HepG2 (cell line): ENCODE measurements around the gene MYCBPAP. TPM values are rescaled to one million over a fixed set of nuclear protein-coding genes. Genes with fewer than 3 reads are reported as not detected.

Experiments
- CAMTA2 ChIP-seq: sonication (generic); formaldehyde crosslinking; IDR thresholded peaks from 2 replicates; pipeline ENCODE4 v1.4.0; 2020; ENCODE audit warnings: mild to moderate bottlenecking, missing genetic modification reagents, borderline replicate concordance
- CHCHD3 ChIP-seq: sonication (generic); formaldehyde crosslinking; IDR thresholded peaks from 2 replicates; pipeline ENCODE4 v1.8.0; 2022; ENCODE audit warnings: mild to moderate bottlenecking, missing genetic modification reagents, moderate library complexity
- EEA1 ChIP-seq: sonication (generic); formaldehyde crosslinking; IDR thresholded peaks from 2 replicates; pipeline ENCODE4 v1.5.1; 2020; ENCODE audit warnings: mild to moderate bottlenecking, missing genetic modification reagents, borderline replicate concordance
- GATAD1 ChIP-seq: IDR thresholded peaks from 2 replicates; pipeline ENCODE4 v1.6.1; 2016; ENCODE audit warnings: missing genetic modification reagents, missing compliant biosample characterization
- KAT2B ChIP-seq: fragments of 150-350 bp; IDR thresholded peaks from 2 replicates; pipeline ENCODE4 v1.6.1; 2014; ENCODE audit warnings: low read depth, low read length, borderline replicate concordance
- KDM6A ChIP-seq: IDR thresholded peaks from 2 replicates; pipeline ENCODE4 v1.6.1; 2016; ENCODE audit warnings: low read depth
- KLF12 ChIP-seq: sonication (generic); formaldehyde crosslinking; IDR thresholded peaks from 2 replicates; pipeline ENCODE4 v1.4.0; 2020; ENCODE audit warnings: missing genetic modification reagents, borderline replicate concordance
- RCOR2 ChIP-seq: IDR thresholded peaks from 2 replicates; pipeline ENCODE4 v1.6.1; 2016; ENCODE audit warnings: missing biosample characterization, missing genetic modification reagents
- RFXANK ChIP-seq: IDR thresholded peaks from 2 replicates; pipeline ENCODE4 v1.6.1; 2016
- SRF ChIP-seq: IDR thresholded peaks from 2 replicates; pipeline ENCODE4 v1.6.1; 2011; ENCODE audit warnings: mild to moderate bottlenecking, low read depth, low read length, moderate library complexity
- TOE1 ChIP-seq: sonication (generic); formaldehyde crosslinking; IDR thresholded peaks from 2 replicates; pipeline ENCODE4 v1.4.0; 2020; ENCODE audit warnings: mild to moderate bottlenecking, missing genetic modification reagents
- ZNF75D ChIP-seq: sonication (generic); formaldehyde crosslinking; IDR thresholded peaks from 2 replicates; pipeline ENCODE4 v1.8.1; 2023; ENCODE audit warnings: missing genetic modification reagents, mild to moderate bottlenecking, borderline replicate concordance
- ZNF816 ChIP-seq: sonication (generic); formaldehyde crosslinking; IDR thresholded peaks from 2 replicates; pipeline ENCODE4 v1.8.0; 2022; ENCODE audit warnings: missing genetic modification reagents, mild to moderate bottlenecking, borderline replicate concordance
- ZNF839 ChIP-seq: sonication (generic); formaldehyde crosslinking; IDR thresholded peaks from 2 replicates; pipeline ENCODE4 v1.4.0; 2020; ENCODE audit warnings: missing genetic modification reagents, mild to moderate bottlenecking, borderline replicate concordance
- polyA plus RNA-seq, 8 experiments: library from polyadenylated mRNA; depleted of rRNA in 3 of 8; stranded (reverse) in 7 of 8; unstranded in 1 of 8; fragments of >200 nt; fragmentation: Illumina TruSeq in 4 of 8; extraction: Trizol in 4 of 8; gene quantifications; 2 replicates each; pipeline versions ENCODE4 v1.2.1 to v1.2.3, GENCODE V29; 2011 to 2016; ENCODE audit warnings: low read depth in 4 of 8, missing spikeins in 1 of 8, mixed read lengths in 1 of 8; ENCODE audit not compliant: insufficient read depth in 1 of 8
- total RNA-seq, 5 experiments: library from RNA; depleted of rRNA; stranded (reverse); fragments of >200 nt; fragmentation: Illumina TruSeq; extraction: Trizol; gene quantifications; 2 replicates each; pipeline ENCODE4 v1.2.3, GENCODE V29; 2016; ENCODE audit warnings: low read depth in 1 of 5
- TF ChIP-seq, protein P1 (sequence below): sonication (generic); formaldehyde crosslinking; IDR thresholded peaks from 2 replicates; pipeline ENCODE4 v1.4.0; 2020; ENCODE audit warnings: missing genetic modification reagents
- TF ChIP-seq, protein P2 (sequence below): sonication (generic); formaldehyde crosslinking; IDR thresholded peaks from 2 replicates; pipeline ENCODE4 v1.5.0; 2020; ENCODE audit warnings: mild to moderate bottlenecking, low read depth, missing genetic modification reagents, borderline replicate concordance
- TF ChIP-seq, protein P3 (sequence below): sonication (generic); formaldehyde crosslinking; IDR thresholded peaks from 2 replicates; pipeline ENCODE4 v1.4.0; 2020; ENCODE audit warnings: missing genetic modification reagents, borderline replicate concordance
- TF ChIP-seq, protein P4 (sequence below): sonication (generic); formaldehyde crosslinking; conservative IDR thresholded peaks from 2 replicates; pipeline ENCODE4 v1.8.0; 2022; ENCODE audit warnings: mild to moderate bottlenecking, moderate library complexity, missing genetic modification reagents
- TF ChIP-seq, protein P5 (sequence below): sonication (generic); formaldehyde crosslinking; IDR thresholded peaks from 2 replicates; pipeline ENCODE4 v1.5.0; 2020; ENCODE audit warnings: mild to moderate bottlenecking, missing genetic modification reagents

The MYCBPAP gene
- total and polyA plus RNA-seq, 2 of the 13 experiments (the other 11 are each of a cell fraction or from before 2014, with no cell fraction given): 0.22 to 0.24 TPM

DNA sequence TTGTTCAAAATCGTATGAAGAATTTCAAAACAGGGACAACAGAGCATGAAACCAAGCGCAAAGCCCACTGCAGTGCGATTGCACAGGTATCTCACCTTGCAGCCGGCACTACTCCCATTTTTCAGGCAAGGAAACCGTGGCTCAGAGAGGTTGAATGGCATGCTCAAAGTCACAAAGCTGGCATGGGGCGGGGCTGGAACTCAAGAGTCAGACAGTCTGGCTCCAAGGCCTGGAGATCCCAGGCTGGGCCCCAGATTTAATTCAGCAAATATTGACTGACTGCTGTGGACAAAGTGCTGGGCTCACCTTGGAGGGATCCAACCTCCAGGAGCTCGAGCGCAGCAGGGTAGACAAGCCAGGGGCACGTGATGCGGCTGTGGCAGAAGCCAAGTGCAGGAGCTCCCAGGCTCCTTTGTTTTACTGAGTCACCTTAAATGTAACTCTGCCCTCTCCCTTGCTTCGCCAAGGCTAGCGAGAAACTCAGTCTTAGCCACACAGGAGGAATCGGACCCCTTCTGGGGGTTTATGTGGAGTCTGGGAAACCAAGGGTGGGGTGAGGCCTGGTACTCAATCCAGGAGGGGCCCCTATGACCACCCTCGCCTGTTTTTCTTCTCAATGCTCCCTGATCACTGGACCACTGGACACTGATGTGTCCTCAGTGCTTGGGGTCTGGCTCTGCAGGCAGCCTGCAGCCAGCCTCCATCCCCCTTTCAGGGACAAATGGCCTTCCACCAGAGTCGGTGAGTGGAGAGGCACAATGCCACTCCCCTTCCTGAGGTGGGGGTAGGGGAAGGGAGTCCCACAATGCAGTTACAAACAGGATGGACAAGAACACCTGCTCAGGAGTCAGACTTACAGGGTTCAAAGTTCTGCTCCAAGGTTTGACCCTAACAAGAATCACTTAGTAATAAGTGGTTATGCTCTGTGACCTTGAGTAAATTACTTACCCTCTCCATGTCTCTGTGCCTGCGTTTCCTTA lies 34.8 kb downstream of the MYCBPAP start (continued):
- TF ChIP-seq, protein P1, sequence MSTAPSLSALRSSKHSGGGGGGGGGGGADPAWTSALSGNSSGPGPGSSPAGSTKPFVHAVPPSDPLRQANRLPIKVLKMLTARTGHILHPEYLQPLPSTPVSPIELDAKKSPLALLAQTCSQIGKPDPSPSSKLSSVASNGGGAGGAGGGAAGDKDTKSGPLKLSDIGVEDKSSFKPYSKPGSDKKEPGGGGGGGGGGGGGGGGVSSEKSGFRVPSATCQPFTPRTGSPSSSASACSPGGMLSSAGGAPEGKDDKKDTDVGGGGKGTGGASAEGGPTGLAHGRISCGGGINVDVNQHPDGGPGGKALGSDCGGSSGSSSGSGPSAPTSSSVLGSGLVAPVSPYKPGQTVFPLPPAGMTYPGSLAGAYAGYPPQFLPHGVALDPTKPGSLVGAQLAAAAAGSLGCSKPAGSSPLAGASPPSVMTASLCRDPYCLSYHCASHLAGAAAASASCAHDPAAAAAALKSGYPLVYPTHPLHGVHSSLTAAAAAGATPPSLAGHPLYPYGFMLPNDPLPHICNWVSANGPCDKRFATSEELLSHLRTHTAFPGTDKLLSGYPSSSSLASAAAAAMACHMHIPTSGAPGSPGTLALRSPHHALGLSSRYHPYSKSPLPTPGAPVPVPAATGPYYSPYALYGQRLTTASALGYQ: peak; percentile 92
- peak; percentile 65 for TF ChIP-seq GATAD1 (CRISPR knock-in tag)
- TF ChIP-seq SRF: no peak
- no peak for TF ChIP-seq ZNF839
- TF ChIP-seq, protein P2, sequence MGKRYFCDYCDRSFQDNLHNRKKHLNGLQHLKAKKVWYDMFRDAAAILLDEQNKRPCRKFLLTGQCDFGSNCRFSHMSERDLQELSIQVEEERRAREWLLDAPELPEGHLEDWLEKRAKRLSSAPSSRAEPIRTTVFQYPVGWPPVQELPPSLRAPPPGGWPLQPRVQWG (CRISPR knock-in tag): no peak
- TF ChIP-seq, protein P3, sequence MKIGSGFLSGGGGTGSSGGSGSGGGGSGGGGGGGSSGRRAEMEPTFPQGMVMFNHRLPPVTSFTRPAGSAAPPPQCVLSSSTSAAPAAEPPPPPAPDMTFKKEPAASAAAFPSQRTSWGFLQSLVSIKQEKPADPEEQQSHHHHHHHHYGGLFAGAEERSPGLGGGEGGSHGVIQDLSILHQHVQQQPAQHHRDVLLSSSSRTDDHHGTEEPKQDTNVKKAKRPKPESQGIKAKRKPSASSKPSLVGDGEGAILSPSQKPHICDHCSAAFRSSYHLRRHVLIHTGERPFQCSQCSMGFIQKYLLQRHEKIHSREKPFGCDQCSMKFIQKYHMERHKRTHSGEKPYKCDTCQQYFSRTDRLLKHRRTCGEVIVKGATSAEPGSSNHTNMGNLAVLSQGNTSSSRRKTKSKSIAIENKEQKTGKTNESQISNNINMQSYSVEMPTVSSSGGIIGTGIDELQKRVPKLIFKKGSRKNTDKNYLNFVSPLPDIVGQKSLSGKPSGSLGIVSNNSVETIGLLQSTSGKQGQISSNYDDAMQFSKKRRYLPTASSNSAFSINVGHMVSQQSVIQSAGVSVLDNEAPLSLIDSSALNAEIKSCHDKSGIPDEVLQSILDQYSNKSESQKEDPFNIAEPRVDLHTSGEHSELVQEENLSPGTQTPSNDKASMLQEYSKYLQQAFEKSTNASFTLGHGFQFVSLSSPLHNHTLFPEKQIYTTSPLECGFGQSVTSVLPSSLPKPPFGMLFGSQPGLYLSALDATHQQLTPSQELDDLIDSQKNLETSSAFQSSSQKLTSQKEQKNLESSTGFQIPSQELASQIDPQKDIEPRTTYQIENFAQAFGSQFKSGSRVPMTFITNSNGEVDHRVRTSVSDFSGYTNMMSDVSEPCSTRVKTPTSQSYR (CRISPR knock-in tag): peak; percentile 46; the same call in 1 of the 2 replicates
- TF ChIP-seq KLF12: peak; percentile 65; the same call in 1 of the 2 replicates
- TF ChIP-seq KAT2B: no peak
- no peak for TF ChIP-seq TOE1 (CRISPR knock-in tag)
- peak; percentile 96 for TF ChIP-seq KDM6A (CRISPR knock-in tag)
- no peak for TF ChIP-seq ZNF816 (CRISPR knock-in tag)
- no peak for TF ChIP-seq CAMTA2 (CRISPR knock-in tag)
- TF ChIP-seq, protein P4, sequence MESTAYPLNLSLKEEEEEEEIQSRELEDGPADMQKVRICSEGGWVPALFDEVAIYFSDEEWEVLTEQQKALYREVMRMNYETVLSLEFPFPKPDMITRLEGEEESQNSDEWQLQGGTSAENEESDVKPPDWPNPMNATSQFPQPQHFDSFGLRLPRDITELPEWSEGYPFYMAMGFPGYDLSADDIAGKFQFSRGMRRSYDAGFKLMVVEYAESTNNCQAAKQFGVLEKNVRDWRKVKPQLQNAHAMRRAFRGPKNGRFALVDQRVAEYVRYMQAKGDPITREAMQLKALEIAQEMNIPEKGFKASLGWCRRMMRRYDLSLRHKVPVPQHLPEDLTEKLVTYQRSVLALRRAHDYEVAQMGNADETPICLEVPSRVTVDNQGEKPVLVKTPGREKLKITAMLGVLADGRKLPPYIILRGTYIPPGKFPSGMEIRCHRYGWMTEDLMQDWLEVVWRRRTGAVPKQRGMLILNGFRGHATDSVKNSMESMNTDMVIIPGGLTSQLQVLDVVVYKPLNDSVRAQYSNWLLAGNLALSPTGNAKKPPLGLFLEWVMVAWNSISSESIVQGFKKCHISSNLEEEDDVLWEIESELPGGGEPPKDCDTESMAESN (CRISPR knock-in tag): no peak
- no peak for TF ChIP-seq CHCHD3
- TF ChIP-seq EEA1 (CRISPR knock-in tag): peak; percentile 65; the same call in 1 of the 2 replicates
- TF ChIP-seq RFXANK (CRISPR knock-in tag): no peak
- TF ChIP-seq, protein P5, sequence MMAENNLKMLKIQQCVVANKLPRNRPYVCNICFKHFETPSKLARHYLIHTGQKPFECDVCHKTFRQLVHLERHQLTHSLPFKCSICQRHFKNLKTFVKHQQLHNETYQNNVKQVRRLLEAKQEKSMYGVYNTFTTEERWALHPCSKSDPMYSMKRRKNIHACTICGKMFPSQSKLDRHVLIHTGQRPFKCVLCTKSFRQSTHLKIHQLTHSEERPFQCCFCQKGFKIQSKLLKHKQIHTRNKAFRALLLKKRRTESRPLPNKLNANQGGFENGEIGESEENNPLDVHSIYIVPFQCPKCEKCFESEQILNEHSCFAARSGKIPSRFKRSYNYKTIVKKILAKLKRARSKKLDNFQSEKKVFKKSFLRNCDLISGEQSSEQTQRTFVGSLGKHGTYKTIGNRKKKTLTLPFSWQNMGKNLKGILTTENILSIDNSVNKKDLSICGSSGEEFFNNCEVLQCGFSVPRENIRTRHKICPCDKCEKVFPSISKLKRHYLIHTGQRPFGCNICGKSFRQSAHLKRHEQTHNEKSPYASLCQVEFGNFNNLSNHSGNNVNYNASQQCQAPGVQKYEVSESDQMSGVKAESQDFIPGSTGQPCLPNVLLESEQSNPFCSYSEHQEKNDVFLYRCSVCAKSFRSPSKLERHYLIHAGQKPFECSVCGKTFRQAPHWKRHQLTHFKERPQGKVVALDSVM: 0 out of 2 replicates have a peak, but pooled peaks have one; percentile 9
- TF ChIP-seq ZNF75D: no peak
- TF ChIP-seq RCOR2 (CRISPR knock-in tag): peak; percentile 87
